Fibroblast of lung (primary cell): ENCODE results near the gene JMJD6.

Experiments
- EZH2 ChIP-seq: IDR thresholded peaks from 2 replicates; pipeline ENCODE4 v1.5.1; 2012; ENCODE audit warnings: low read length, control low read depth, mild to moderate bottlenecking; ENCODE audit errors: missing control alignments
- TF ChIP-seq, protein P1 (sequence below), 2 donors: IDR thresholded peaks in 1 of 2; conservative IDR thresholded peaks in 1 of 2; 1 replicate in 1 of 2; 2 replicates in 1 of 2; pipeline ENCODE4 v1.5.1; 2011 to 2012; ENCODE audit warnings: low read length in 2 of 2, control low read depth in 1 of 2, inconsistent platforms in 1 of 2, low read depth in 1 of 2, mild to moderate bottlenecking in 1 of 2

DNA sequence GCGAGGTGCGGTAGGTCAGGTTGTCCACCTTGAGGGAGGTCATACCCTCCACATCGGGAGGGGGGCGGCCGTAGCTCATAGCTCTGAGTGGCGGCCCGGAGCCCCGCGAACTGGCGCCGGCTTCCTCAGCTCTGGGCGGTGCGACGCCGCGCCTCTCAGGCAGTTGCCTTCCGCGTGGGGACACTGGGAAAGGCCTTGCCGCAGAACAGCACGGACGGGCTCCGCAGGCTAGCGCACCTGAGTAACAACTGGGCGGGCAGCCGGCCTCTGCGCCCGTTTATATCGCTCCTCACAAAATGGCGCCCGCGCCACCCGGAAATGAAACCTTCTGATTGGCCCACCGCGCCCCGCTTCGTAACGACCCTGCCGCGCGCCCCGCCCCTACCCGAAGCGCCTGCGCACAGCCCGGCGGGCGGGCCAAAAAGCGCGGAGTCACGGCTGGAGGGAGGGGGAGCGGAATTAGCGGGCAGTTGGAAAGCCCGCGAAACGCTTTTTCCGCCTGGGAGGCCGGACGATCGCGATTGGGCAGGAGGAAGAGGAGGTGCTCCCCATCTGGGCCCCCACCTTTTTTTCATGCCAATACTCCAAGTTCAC lies 10.8 kb upstream of the JMJD6 start, which contains the start of gene SRSF2:
- TF ChIP-seq, protein P1, sequence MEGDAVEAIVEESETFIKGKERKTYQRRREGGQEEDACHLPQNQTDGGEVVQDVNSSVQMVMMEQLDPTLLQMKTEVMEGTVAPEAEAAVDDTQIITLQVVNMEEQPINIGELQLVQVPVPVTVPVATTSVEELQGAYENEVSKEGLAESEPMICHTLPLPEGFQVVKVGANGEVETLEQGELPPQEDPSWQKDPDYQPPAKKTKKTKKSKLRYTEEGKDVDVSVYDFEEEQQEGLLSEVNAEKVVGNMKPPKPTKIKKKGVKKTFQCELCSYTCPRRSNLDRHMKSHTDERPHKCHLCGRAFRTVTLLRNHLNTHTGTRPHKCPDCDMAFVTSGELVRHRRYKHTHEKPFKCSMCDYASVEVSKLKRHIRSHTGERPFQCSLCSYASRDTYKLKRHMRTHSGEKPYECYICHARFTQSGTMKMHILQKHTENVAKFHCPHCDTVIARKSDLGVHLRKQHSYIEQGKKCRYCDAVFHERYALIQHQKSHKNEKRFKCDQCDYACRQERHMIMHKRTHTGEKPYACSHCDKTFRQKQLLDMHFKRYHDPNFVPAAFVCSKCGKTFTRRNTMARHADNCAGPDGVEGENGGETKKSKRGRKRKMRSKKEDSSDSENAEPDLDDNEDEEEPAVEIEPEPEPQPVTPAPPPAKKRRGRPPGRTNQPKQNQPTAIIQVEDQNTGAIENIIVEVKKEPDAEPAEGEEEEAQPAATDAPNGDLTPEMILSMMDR (conservative IDR thresholded peaks at IDR 0.05 in 1 of 2, IDR thresholded peaks at IDR 0.05 in 1 of 2; ENCODE audit: low read depth in 1 of 2, low read length in 2 of 2): no peak
- no peak for TF ChIP-seq EZH2
